Endothelial cell of umbilical vein (primary cell): ENCODE data around the gene FAM174B.

Experiments used
- EZH2 ChIP-seq: IDR thresholded peaks from 2 replicates; pipeline ENCODE4 v1.6.1; 2012; ENCODE audit warnings: borderline replicate concordance, low read depth, mild to moderate bottlenecking, moderate library complexity, low read length, inconsistent platforms; ENCODE audit not compliant: severe bottlenecking
- GATA2 ChIP-seq: IDR thresholded peaks from 2 replicates; pipeline ENCODE4 v1.7.0; 2011; ENCODE audit warnings: low read depth, mild to moderate bottlenecking, moderate library complexity, mixed read lengths, low read length; ENCODE audit not compliant: insufficient read length, insufficient read depth
- MAX ChIP-seq: IDR thresholded peaks from 2 replicates; pipeline ENCODE4 v1.6.1; 2011; ENCODE audit not compliant: insufficient read depth, insufficient read length
- MYC ChIP-seq: IDR thresholded peaks from one replicate; pipeline ENCODE4 v1.6.1; 2011; ENCODE audit warnings: mild to moderate bottlenecking, low read depth, low read length
- POLR2A ChIP-seq: IDR thresholded peaks from 2 replicates; pipeline ENCODE4 v1.6.1; 2012; ENCODE audit warnings: low read depth, mild to moderate bottlenecking, control low read depth, low read length
- POLR2AphosphoS5 ChIP-seq: IDR thresholded peaks from 2 replicates; pipeline ENCODE4 v1.6.1; 2012; ENCODE audit warnings: low read depth, mild to moderate bottlenecking, control low read depth, low read length, moderate library complexity; ENCODE audit not compliant: insufficient read depth
- TF ChIP-seq, protein P1 (sequence below), 2 donors: IDR thresholded peaks; 1 replicate in 1 of 2; 2 replicates in 1 of 2; pipeline ENCODE4 v1.5.1; 2011; ENCODE audit warnings: low read length in 2 of 2, mild to moderate bottlenecking in 2 of 2, moderate library complexity in 2 of 2, control low read depth in 1 of 2, inconsistent platforms in 1 of 2, low read depth in 1 of 2; ENCODE audit not compliant: insufficient read depth in 1 of 2; ENCODE audit errors: extremely low read depth in 1 of 2

GRCh38 chr15:92687195-92687602 is 31.6 kb upstream of the FAM174B start:
- TF ChIP-seq MAX, result no peak
- TF ChIP-seq, protein P1, sequence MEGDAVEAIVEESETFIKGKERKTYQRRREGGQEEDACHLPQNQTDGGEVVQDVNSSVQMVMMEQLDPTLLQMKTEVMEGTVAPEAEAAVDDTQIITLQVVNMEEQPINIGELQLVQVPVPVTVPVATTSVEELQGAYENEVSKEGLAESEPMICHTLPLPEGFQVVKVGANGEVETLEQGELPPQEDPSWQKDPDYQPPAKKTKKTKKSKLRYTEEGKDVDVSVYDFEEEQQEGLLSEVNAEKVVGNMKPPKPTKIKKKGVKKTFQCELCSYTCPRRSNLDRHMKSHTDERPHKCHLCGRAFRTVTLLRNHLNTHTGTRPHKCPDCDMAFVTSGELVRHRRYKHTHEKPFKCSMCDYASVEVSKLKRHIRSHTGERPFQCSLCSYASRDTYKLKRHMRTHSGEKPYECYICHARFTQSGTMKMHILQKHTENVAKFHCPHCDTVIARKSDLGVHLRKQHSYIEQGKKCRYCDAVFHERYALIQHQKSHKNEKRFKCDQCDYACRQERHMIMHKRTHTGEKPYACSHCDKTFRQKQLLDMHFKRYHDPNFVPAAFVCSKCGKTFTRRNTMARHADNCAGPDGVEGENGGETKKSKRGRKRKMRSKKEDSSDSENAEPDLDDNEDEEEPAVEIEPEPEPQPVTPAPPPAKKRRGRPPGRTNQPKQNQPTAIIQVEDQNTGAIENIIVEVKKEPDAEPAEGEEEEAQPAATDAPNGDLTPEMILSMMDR (IDR thresholded peaks at IDR 0.05; ENCODE audit: extremely low read depth in 1 of 2, insufficient read depth in 1 of 2, low read depth in 1 of 2, low read length in 2 of 2), result no peak
- no peak for TF ChIP-seq POLR2A
- TF ChIP-seq POLR2AphosphoS5, result peak; percentile 18
- no peak for TF ChIP-seq EZH2
- TF ChIP-seq GATA2, result no peak
- no peak for TF ChIP-seq MYC
